ENCODE measurements around the gene AP4M1. TPM values are rescaled to one million over a fixed set of nuclear protein-coding genes. Genes with fewer than 3 reads are reported as not detected.
A peak's percentile ranks its signal among the peaks of the same experiment; 100 is the strongest.

AP4M1 gene
- total and polyA plus RNA-seq, 9 of the 15 experiments (the other 6 are each of a cell fraction or from before 2014, with no cell fraction given): 1.3 to 30.9 (median 14.1) TPM

DNA sequence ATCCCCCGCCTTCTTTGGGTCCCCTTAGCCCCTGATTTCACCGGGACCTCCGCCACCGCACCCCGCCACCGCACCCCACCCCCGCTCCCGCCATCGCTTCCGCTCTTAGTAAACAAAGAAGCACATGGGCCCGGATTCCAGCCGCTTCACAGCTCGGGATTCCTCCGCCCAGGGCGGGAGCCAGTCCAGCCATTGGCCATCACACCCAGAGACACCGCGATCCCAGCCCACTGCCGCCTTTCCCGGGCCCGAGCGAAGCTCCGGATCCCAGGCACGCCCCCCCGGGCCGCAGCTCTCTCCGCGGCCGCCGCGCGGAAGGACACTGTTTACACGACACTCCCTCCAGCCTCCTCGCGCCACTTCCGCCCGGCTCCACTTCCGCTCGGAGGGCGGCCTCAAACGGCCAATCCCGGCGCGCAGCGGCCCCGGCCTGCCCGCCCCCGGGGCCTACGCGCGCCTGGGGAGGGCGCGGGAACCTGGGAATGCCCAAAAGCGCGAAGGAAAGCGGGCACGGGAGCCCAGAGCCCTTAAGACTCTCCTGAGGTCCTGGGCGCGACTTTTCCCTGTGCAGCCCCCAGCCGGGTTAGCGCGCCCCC is 925 bp upstream of the AP4M1 start (continued):
- TF ChIP-seq ZNF507 (tag; conservative IDR thresholded peaks at IDR 0.05) (no peak), HMG20B (CRISPR knock-in tag; IDR thresholded peaks at IDR 0.05) (no peak), SAFB (IDR thresholded peaks at IDR 0.05; ENCODE audit: borderline replicate concordance, low read depth, low read length) (0 out of 2 replicates have a peak, but pooled peaks have one; percentile 56), CBX8 (IDR thresholded peaks at IDR 0.05; ENCODE audit: borderline replicate concordance, extremely low read depth, low read depth, low read length, poor library complexity, severe bottlenecking) (no peak), FUS (optimal IDR thresholded peaks at IDR 0.05; ENCODE audit: low read depth, low read length) (peak; percentile 55), ZNF184 (CRISPR knock-in tag; IDR thresholded peaks at IDR 0.05) (no peak), IFI16 (CRISPR knock-in tag; IDR thresholded peaks at IDR 0.05) (no peak), GTF2F1 (IDR thresholded peaks at IDR 0.05; ENCODE audit: low read depth, low read length) (no peak), MYC (IDR thresholded peaks at IDR 0.05; ENCODE audit: low read depth, low read length) (peak; percentile 94), MYC (CRISPR knock-in tag; IDR thresholded peaks at IDR 0.05; ENCODE audit: borderline replicate concordance, low read depth) (peak; percentile 100), PTBP1 (IDR thresholded peaks at IDR 0.05; ENCODE audit: low read depth, low read length) (no peak), ZNF707 (CRISPR knock-in tag; conservative IDR thresholded peaks at IDR 0.05) (no peak), ZNF431 (CRISPR knock-in tag; IDR thresholded peaks at IDR 0.05) (0 out of 2 replicates have a peak, but pooled peaks have one; percentile 11), SRF (CRISPR knock-in tag; IDR thresholded peaks at IDR 0.05) (no peak), NFE2L1 (tag; IDR thresholded peaks at IDR 0.05; ENCODE audit: borderline replicate concordance, low read depth) (no peak), CBFA2T3 (IDR thresholded peaks at IDR 0.05) (no peak), EZH2 (IDR thresholded peaks at IDR 0.05; ENCODE audit: borderline replicate concordance, low read depth, low read length) (no peak), BMI1 (IDR thresholded peaks at IDR 0.05; ENCODE audit: low read length) (no peak), ZNF584 (CRISPR knock-in tag; IDR thresholded peaks at IDR 0.05; ENCODE audit: low read depth) (no peak)
- TF ChIP-seq, protein P1, sequence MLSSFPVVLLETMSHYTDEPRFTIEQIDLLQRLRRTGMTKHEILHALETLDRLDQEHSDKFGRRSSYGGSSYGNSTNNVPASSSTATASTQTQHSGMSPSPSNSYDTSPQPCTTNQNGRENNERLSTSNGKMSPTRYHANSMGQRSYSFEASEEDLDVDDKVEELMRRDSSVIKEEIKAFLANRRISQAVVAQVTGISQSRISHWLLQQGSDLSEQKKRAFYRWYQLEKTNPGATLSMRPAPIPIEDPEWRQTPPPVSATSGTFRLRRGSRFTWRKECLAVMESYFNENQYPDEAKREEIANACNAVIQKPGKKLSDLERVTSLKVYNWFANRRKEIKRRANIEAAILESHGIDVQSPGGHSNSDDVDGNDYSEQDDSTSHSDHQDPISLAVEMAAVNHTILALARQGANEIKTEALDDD (IDR thresholded peaks at IDR 0.05): no peak
- TF ChIP-seq, protein P2, sequence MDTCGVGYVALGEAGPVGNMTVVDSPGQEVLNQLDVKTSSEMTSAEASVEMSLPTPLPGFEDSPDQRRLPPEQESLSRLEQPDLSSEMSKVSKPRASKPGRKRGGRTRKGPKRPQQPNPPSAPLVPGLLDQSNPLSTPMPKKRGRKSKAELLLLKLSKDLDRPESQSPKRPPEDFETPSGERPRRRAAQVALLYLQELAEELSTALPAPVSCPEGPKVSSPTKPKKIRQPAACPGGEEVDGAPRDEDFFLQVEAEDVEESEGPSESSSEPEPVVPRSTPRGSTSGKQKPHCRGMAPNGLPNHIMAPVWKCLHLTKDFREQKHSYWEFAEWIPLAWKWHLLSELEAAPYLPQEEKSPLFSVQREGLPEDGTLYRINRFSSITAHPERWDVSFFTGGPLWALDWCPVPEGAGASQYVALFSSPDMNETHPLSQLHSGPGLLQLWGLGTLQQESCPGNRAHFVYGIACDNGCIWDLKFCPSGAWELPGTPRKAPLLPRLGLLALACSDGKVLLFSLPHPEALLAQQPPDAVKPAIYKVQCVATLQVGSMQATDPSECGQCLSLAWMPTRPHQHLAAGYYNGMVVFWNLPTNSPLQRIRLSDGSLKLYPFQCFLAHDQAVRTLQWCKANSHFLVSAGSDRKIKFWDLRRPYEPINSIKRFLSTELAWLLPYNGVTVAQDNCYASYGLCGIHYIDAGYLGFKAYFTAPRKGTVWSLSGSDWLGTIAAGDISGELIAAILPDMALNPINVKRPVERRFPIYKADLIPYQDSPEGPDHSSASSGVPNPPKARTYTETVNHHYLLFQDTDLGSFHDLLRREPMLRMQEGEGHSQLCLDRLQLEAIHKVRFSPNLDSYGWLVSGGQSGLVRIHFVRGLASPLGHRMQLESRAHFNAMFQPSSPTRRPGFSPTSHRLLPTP (IDR thresholded peaks at IDR 0.05; ENCODE audit: borderline replicate concordance, extremely low read depth, insufficient read length): no peak
- TF ChIP-seq, protein P3, sequence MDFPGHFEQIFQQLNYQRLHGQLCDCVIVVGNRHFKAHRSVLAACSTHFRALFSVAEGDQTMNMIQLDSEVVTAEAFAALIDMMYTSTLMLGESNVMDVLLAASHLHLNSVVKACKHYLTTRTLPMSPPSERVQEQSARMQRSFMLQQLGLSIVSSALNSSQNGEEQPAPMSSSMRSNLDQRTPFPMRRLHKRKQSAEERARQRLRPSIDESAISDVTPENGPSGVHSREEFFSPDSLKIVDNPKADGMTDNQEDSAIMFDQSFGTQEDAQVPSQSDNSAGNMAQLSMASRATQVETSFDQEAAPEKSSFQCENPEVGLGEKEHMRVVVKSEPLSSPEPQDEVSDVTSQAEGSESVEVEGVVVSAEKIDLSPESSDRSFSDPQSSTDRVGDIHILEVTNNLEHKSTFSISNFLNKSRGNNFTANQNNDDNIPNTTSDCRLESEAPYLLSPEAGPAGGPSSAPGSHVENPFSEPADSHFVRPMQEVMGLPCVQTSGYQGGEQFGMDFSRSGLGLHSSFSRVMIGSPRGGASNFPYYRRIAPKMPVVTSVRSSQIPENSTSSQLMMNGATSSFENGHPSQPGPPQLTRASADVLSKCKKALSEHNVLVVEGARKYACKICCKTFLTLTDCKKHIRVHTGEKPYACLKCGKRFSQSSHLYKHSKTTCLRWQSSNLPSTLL (IDR thresholded peaks at IDR 0.05): no peak

Measured in K562 (cell line).